Stimulated activated CD8-positive, alpha-beta memory T cell treated with anti-CD3 and anti-CD28 coated beads, Interleukin-7, amount 100 ng/mL, for 1 hour (primary cell): ENCODE results near the gene IGFBP4.
A peak's percentile ranks its signal among the peaks of the same experiment; 100 is the strongest.

Source experiments
- DNase-seq, 2 donors: peaks; one replicate each; pipeline ENCODE4 v3.0.0-alpha.2; 2020; ENCODE audit warnings: low read depth in 2 of 2

Gene IGFBP4

GRCh38 chr17:40471846-40472732 lies 28.8 kb downstream of the IGFBP4 start:
- no peak for DNase-seq

DNA sequence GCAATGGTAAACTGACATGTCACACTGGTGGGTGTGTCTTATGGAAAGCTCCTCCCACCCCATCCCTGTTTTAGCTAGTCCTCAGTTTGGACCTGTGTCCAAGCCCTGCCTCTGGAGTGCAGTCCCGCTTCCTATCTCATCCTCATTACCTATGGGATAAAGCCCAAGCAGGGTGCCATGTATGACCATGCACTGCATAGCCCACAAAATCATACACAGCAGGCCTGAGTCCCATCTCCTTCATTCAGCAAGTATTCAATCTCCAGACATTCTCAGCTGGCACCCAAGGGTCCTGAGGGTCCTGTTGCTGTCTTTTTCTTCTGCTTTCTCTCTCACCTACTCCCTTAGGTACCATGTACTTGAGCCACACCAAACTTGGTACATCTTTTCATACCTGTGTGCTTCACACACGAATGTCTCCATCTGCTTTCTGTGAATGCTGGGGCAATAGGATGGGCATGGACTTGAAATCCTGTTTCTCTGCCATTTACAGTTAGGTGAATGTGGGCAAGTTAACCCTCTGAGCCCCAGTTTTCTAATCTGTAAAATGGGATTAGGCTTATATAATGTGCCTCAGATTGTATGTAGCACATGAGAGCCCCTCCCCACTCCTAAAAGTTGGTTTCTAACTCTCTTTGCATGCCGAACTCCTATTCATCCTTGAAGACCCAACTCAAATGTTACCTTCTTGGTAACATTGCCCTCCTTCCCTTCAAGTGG lies 29.6 kb downstream of the IGFBP4 start:
- DNase-seq: no peak

- DNase-seq: no peak
Measured at GRCh38 chr17:40473573-40474365, 30.5 kb downstream of the IGFBP4 start.

- DNase-seq: no peak
Measured at GRCh38 chr17:40474419-40475002, 31.3 kb downstream of the IGFBP4 start.

- no peak for DNase-seq
Measured at GRCh38 chr17:40475234-40475908, 32.1 kb downstream of the IGFBP4 start.

DNA sequence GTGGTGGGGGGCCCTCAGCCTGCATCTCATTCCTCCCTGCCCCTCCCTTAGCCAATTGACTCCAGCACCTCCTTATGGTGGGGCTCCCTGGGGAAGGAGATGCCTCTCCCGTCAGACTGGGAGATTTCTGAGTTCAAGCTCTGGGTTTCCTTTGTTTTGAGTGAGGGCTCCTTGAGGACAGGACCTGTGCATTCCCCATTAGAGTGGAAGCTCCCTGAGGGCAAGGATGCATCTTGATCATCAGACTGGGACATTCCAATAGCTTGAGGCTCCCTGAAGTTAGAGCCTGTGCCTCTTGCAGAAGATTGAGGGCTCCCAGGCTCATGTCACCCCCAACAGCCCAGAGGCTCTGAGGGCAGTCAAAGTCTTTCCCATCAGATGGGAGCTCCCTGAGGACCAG lies 34.5 kb downstream of the IGFBP4 start:
- DNase-seq: no peak

GRCh38 chr17:40478486-40478885 lies 35.2 kb downstream of the IGFBP4 start:
- no peak for DNase-seq

- DNase-seq: no peak
Measured at GRCh38 chr17:40479754-40480480, 36.7 kb downstream of the IGFBP4 start.

- peak; percentile 26 to 40 for DNase-seq
Measured at GRCh38 chr17:40480501-40481003, 37.3 kb downstream of the IGFBP4 start.

DNA sequence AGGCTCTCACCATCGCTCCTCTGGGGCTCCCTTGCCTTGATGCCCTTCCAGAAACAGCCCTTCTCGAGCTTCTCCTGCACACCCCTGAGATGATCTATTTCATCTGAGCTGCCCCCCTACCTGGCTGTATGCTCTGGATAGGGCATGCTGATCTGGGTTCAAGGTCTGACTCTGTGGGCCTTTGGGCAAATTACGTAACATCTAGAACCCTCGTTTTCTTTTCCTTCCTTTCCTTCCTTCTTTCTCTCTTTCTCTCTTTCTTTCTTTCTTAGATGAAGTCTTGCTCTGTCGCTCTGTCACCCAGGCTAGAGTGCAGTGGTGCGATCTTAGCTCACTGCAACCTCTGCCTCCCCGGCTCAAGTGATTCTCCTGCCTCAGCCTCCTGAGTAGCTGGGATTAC lies 37.9 kb downstream of the IGFBP4 start:
- no peak for DNase-seq

DNA sequence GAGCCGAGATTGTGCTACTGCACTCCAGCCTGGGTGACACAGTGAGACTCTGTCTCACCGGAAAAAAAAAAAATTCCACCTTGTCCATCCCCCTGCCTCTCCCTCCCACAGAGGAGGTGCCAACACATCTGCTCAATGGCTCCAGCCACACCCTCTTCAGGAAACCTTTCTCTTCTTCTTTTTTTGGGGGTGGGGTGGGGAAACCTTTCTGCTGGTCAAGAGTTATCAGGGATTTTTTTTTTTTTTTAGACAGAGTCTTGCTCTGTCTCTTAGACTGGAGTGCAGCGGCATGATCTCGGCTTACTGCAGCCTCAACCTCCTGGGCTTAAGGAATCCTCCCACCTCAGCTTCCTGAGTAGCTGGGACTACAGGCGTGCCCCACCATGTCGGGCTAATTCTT lies 39.5 kb downstream of the IGFBP4 start:
- DNase-seq: no peak

DNA sequence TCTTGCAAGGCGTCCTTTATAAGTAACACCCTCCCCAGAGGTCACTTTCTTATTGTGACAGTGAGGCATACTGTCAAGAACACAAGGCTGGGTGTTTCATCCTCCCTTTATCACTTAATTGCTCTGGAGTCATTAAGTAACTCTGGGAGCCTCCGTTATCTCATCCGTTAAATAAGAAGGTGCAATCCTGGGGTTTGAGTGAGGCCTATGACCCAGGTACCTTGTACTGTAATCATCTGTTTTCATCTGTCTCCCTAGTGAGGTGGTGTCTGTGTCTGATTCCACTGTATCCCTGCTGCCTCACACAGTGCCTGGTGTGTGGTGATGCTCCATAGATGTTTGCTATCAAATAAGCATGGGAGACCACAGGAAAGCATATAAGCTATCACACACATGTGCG lies 40.4 kb downstream of the IGFBP4 start:
- no peak for DNase-seq

DNA sequence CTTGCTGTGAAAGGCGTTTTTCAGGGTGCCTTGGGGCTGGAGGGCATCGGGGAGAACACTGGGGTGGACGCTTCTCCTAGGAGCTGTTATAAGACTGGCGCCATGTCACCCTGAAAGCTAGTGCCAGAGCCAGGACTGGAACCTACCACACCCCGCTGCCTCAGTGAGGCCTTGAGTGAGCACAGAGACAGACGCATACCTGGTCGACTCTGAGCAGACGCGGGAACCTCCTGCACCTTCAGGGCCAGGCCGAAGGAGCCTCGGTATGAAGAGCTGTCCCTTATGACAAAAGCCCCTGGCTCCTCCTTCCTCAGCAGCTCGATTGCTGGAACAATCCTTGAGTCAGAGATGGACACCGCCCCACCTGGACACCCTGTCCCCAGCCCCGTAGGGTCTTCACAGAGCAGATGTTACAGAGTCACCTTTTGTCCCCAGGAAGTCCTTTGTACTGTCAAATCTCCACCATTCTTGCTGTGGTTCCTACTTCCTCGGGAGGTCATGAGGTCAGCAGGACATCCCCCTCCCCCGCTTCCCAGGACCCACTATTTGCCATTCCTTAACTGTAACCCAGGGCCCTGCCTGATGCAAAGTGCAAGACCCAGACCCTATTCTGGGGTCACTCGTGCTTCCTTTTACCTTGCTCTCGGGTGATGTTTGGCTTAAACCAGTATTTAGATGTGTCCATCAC lies 41.2 kb downstream of the IGFBP4 start:
- DNase-seq: no peak

- no peak for DNase-seq
Measured at GRCh38 chr17:40484973-40485530, 41.8 kb downstream of the IGFBP4 start.

GRCh38 chr17:40485851-40486521 lies 42.7 kb downstream of the IGFBP4 start:
- DNase-seq: no peak

- DNase-seq: no peak
Measured at GRCh38 chr17:40486522-40487370, 43.5 kb downstream of the IGFBP4 start.

DNA sequence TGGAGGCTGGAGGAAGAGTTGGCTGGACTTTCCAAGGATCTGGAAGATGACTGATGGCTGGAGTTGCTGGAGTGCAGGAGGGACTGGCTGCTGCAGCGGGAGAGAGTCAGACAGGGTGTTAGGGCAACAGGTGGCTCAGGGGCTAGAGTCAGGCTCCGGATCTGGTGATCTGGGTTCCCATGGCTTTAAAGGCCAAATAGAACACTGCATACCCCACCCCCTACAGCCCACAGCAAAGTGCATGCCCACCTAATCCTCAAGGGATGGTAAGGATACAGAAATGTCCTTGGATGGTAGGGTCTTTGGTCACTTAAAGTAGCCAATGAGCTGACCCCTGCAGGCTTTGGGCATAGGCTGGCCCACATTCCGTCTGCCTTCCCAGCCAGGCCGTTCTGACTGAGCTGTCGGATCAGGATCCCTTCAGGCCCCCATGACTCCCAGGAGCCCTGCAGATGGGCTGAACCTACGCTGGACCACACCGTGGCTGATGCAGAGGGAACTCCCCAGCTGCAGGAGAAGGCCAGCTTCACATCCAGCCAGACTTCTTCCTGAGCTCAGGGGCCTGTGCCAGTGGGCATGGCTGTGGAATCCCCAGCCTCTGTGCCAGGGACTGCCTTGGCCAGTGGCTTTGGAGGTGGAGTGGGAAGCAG lies 44.2 kb downstream of the IGFBP4 start:
- DNase-seq: no peak
